Measurements from ENCODE around the gene ITPA. TPM values are rescaled to one million over a fixed set of nuclear protein-coding genes. Genes with fewer than 3 reads are reported as not detected.

ITPA gene
- total and polyA plus RNA-seq, 2 of the 13 experiments (the other 11 are each of a cell fraction or from before 2014, with no cell fraction given): 60.1 to 103 TPM

DNA sequence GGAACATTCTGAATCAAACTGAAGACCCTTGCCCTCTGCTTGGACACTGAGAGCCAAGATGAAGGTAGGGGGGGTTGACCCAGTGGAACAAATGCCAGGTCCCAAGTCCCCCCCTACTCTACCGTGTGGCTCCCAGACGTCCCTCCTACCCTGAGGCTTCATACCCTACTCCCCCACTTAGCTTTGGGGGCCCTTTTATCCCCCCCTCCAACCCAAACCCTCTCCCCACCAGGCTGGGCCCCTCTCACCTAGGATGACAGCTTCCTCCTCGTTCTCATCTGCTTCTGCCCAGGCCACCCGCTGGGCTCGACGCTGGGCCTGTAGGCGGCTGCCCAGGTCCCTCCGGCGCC lies 6.4 kb upstream of the ITPA start (continued):
- TF ChIP-seq, protein P1, sequence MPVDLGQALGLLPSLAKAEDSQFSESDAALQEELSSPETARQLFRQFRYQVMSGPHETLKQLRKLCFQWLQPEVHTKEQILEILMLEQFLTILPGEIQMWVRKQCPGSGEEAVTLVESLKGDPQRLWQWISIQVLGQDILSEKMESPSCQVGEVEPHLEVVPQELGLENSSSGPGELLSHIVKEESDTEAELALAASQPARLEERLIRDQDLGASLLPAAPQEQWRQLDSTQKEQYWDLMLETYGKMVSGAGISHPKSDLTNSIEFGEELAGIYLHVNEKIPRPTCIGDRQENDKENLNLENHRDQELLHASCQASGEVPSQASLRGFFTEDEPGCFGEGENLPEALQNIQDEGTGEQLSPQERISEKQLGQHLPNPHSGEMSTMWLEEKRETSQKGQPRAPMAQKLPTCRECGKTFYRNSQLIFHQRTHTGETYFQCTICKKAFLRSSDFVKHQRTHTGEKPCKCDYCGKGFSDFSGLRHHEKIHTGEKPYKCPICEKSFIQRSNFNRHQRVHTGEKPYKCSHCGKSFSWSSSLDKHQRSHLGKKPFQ (CRISPR knock-in tag; IDR thresholded peaks at IDR 0.05; ENCODE audit: insufficient replicate concordance): no peak
- TF ChIP-seq SIN3A (IDR thresholded peaks at IDR 0.05; ENCODE audit: borderline replicate concordance, low read depth, low read length): no peak; the same call in 1 of the 2 replicates
- TF ChIP-seq ZNF510 (CRISPR knock-in tag; IDR thresholded peaks at IDR 0.05; ENCODE audit: low read depth): no peak
- 0 out of 2 replicates have a peak, but pooled peaks have one; percentile 13 for TF ChIP-seq HOXA3 (CRISPR knock-in tag; IDR thresholded peaks at IDR 0.05)
- TF ChIP-seq, protein P2, sequence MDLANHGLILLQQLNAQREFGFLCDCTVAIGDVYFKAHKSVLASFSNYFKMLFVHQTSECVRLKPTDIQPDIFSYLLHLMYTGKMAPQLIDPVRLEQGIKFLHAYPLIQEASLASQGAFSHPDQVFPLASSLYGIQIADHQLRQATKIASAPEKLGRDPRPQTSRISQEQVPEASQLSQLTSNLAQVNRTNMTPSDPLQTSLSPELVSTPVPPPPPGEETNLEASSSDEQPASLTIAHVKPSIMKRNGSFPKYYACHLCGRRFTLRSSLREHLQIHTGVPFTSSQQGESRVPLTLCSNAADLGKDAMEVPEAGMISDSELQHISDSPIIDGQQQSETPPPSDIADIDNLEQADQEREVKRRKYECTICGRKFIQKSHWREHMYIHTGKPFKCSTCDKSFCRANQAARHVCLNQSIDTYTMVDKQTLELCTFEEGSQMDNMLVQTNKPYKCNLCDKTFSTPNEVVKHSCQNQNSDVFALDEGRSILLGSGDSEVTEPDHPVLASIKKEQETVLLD (CRISPR knock-in tag; IDR thresholded peaks at IDR 0.05; ENCODE audit: low read depth): no peak
- TF ChIP-seq MAF1 (CRISPR knock-in tag; IDR thresholded peaks at IDR 0.05; ENCODE audit: borderline replicate concordance): no peak
- no peak for TF ChIP-seq ZNF841 (CRISPR knock-in tag; IDR thresholded peaks at IDR 0.05; ENCODE audit: borderline replicate concordance)
- TF ChIP-seq RNF2 (conservative IDR thresholded peaks at IDR 0.05; ENCODE audit: low read depth): peak; percentile 71; the same call in 1 of the 2 replicates
- TF ChIP-seq ZNF615 (CRISPR knock-in tag; IDR thresholded peaks at IDR 0.05; ENCODE audit: borderline replicate concordance): no peak
- TF ChIP-seq ZNF557 (CRISPR knock-in tag; IDR thresholded peaks at IDR 0.05): 0 out of 2 replicates have a peak, but pooled peaks have one; percentile 13
- no peak for TF ChIP-seq SNRNP70 (IDR thresholded peaks at IDR 0.05; ENCODE audit: low read depth, low read length)
- TF ChIP-seq ZNF225 (CRISPR knock-in tag; IDR thresholded peaks at IDR 0.05): no peak
- TF ChIP-seq, protein P3, sequence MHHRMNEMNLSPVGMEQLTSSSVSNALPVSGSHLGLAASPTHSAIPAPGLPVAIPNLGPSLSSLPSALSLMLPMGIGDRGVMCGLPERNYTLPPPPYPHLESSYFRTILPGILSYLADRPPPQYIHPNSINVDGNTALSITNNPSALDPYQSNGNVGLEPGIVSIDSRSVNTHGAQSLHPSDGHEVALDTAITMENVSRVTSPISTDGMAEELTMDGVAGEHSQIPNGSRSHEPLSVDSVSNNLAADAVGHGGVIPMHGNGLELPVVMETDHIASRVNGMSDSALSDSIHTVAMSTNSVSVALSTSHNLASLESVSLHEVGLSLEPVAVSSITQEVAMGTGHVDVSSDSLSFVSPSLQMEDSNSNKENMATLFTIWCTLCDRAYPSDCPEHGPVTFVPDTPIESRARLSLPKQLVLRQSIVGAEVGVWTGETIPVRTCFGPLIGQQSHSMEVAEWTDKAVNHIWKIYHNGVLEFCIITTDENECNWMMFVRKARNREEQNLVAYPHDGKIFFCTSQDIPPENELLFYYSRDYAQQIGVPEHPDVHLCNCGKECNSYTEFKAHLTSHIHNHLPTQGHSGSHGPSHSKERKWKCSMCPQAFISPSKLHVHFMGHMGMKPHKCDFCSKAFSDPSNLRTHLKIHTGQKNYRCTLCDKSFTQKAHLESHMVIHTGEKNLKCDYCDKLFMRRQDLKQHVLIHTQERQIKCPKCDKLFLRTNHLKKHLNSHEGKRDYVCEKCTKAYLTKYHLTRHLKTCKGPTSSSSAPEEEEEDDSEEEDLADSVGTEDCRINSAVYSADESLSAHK (CRISPR knock-in tag; IDR thresholded peaks at IDR 0.05; ENCODE audit: borderline replicate concordance): no peak
- TF ChIP-seq ZNF670 (CRISPR knock-in tag; IDR thresholded peaks at IDR 0.05; ENCODE audit: borderline replicate concordance): no peak
- 0 out of 2 replicates have a peak, but pooled peaks have one; percentile 61 for TF ChIP-seq SALL2 (CRISPR knock-in tag; IDR thresholded peaks at IDR 0.05)
- no peak for TF ChIP-seq SRSF1 (optimal IDR thresholded peaks at IDR 0.05; ENCODE audit: low read depth, low read length)
- no peak for TF ChIP-seq RELA (CRISPR knock-in tag; IDR thresholded peaks at IDR 0.05)
- TF ChIP-seq ZNF253 (CRISPR knock-in tag; IDR thresholded peaks at IDR 0.05; ENCODE audit: borderline replicate concordance): 0 out of 2 replicates have a peak, but pooled peaks have one; percentile 53
- TF ChIP-seq FOXA1 (IDR thresholded peaks at IDR 0.05): no peak
- TF ChIP-seq FOXA1 (CRISPR knock-in tag; IDR thresholded peaks at IDR 0.05): no peak
- TF ChIP-seq ZNF430 (CRISPR knock-in tag; IDR thresholded peaks at IDR 0.05): no peak
- TF ChIP-seq ZNF24 (IDR thresholded peaks at IDR 0.05): no peak
- TF ChIP-seq ZFP1 (CRISPR knock-in tag; IDR thresholded peaks at IDR 0.05): no peak
- 0 out of 2 replicates have a peak, but pooled peaks have one; percentile 3 for TF ChIP-seq EED (CRISPR knock-in tag; IDR thresholded peaks at IDR 0.05)
- TF ChIP-seq SRF (IDR thresholded peaks at IDR 0.05; ENCODE audit: low read depth, low read length): no peak
- no peak for TF ChIP-seq ZNF317 (CRISPR knock-in tag; IDR thresholded peaks at IDR 0.05)
- TF ChIP-seq, protein P4, sequence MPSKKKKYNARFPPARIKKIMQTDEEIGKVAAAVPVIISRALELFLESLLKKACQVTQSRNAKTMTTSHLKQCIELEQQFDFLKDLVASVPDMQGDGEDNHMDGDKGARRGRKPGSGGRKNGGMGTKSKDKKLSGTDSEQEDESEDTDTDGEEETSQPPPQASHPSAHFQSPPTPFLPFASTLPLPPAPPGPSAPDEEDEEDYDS (CRISPR knock-in tag; IDR thresholded peaks at IDR 0.05): no peak
- no peak for TF ChIP-seq MED8 (CRISPR knock-in tag; IDR thresholded peaks at IDR 0.05; ENCODE audit: insufficient replicate concordance)

All from HepG2 (cell line).